Ovary (tissue), 9 donors: ENCODE results near the gene MYF6. TPM values are rescaled to one million over a fixed set of nuclear protein-coding genes. Genes with fewer than 3 reads are reported as not detected.

Source experiments
- DNase-seq, 5 donors: peaks; one replicate each; pipeline ENCODE4 v3.0.0-alpha.2; 2019 to 2020
- H3K27ac ChIP-seq, 2 donors: fragments of 200-600 bp; one replicate each; pipeline versions ENCODE4 v1.5.1 to v1.8.0; 2019 to 2022
- H3K27me3 ChIP-seq: fragments of 200-600 bp; one replicate; pipeline ENCODE4 v1.8.0; 2022
- H3K36me3 ChIP-seq: fragments of 200-600 bp; sonication (generic); one replicate; pipeline ENCODE4 v1.5.1; 2019
- H3K4me1 ChIP-seq: one replicate; pipeline ENCODE4 v1.8.1; 2013; ENCODE audit warnings: mild to moderate bottlenecking, moderate library complexity; ENCODE audit not compliant: insufficient read depth
- H3K4me3 ChIP-seq: fragments of 200-600 bp; sonication (generic); one replicate; pipeline ENCODE4 v1.5.1; 2017
- H3K9me3 ChIP-seq, 2 donors: fragments of 200-600 bp in 1 of 2; sonication (generic) in 1 of 2; one replicate each; pipeline versions ENCODE4 v1.5.1 to v1.8.1; 2013 to 2019; ENCODE audit warnings: mild to moderate bottlenecking in 1 of 2, moderate library complexity in 1 of 2
- EP300 ChIP-seq: sonication (generic); formaldehyde crosslinking; IDR thresholded peaks from one replicate; pipeline ENCODE4 v1.6.1; 2017; ENCODE audit warnings: antibody characterized with exemption
- POLR2A ChIP-seq: fragments of 450-650 bp; IDR thresholded peaks from one replicate; pipeline ENCODE4 v1.6.1; 2017; ENCODE audit warnings: antibody characterized with exemption, mild to moderate bottlenecking, moderate library complexity
- WGBS, 3 donors: extraction: QIAGEN DNeasy Blood & Tissue Kit in 1 of 3; methylation state at CpG; one replicate each; pipeline versions ENCODE4 v1.1.5 to v1.1.7; 2013 to 2017; 5-methylcytosine and 5-hydroxymethylcytosine counted together
- intact Hi-C, 4 donors: fragments of 100-400 bp; cut with DNase I; formaldehyde crosslinking; loops; one replicate each; pipeline versions ENCODE4 v1.11.0 to v1.15.1; 2022 to 2023
- polyA plus RNA-seq, 2 donors: library from polyadenylated mRNA; stranded (reverse); fragments of 200-250 nt in 1 of 2; fragments of 350-450 nt in 1 of 2; fragmentation: Illumina TruSeq in 1 of 2; extraction: RNeasy Lipid Tissue Mini Kit (QIAGEN cat#74804) in 1 of 2; gene quantifications; one replicate each; pipeline ENCODE4 v1.2.3, GENCODE V29; 2013 to 2014
- total RNA-seq, 7 donors: library from RNA; depleted of rRNA in 2 of 7; stranded (reverse); fragments of >200 nt in 2 of 7; fragmentation: NEBNext Ultra II Directional in 3 of 7; extraction: Animal tissue kit (Norgen Biotek cat#: 25700) in 3 of 7; gene quantifications; one replicate each; pipeline versions ENCODE4 v1.1.0 to v1.2.4, GENCODE V29; 2016 to 2023
- TF ChIP-seq, protein P1 (sequence below), 3 donors: fragments of 450-650 bp in 2 of 3; fragments of 200-600 bp in 1 of 3; IDR thresholded peaks; one replicate each; pipeline versions ENCODE4 v1.5.1 to v1.8.0; 2016 to 2022; ENCODE audit warnings: antibody characterized with exemption in 3 of 3, mild to moderate bottlenecking in 1 of 3
- donor health status: DM: no; HTN: no; CAD: no; lungs with moderate emphysema.
- donor health status: DM: no; HTN: no; CAD: no.
- donor health status: Bipolar disorder and iron deficiency.
- donor health status: DM: yes; HTN: yes; CAD: no.
- donor health status: DM: no; HTN: no; CAD: no.
- donor health status: DM: yes; HTN: yes; CAD: no.

Gene MYF6
- total and polyA plus RNA-seq, 9 donors, result not detected

GRCh38 chr12:80697270-80697887, 10.1 kb upstream of the MYF6 start:
- intact Hi-C loops, result no loop called here
- no peak for DNase-seq
- H3K27ac ChIP-seq, result no peak overlapping the region
- H3K4me1 ChIP-seq, result no peaks in the 10 kb centered on the region
- WGBS, 3 donors, result 74 to 82% (median 75%) methylated on average over 2 of the region's 2 CpGs
- H3K36me3 ChIP-seq, result no peaks in the 10 kb centered on the region
- TF ChIP-seq, protein P1, sequence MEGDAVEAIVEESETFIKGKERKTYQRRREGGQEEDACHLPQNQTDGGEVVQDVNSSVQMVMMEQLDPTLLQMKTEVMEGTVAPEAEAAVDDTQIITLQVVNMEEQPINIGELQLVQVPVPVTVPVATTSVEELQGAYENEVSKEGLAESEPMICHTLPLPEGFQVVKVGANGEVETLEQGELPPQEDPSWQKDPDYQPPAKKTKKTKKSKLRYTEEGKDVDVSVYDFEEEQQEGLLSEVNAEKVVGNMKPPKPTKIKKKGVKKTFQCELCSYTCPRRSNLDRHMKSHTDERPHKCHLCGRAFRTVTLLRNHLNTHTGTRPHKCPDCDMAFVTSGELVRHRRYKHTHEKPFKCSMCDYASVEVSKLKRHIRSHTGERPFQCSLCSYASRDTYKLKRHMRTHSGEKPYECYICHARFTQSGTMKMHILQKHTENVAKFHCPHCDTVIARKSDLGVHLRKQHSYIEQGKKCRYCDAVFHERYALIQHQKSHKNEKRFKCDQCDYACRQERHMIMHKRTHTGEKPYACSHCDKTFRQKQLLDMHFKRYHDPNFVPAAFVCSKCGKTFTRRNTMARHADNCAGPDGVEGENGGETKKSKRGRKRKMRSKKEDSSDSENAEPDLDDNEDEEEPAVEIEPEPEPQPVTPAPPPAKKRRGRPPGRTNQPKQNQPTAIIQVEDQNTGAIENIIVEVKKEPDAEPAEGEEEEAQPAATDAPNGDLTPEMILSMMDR (IDR thresholded peaks at IDR 0.05), result no peak
- no peak for TF ChIP-seq EP300
- TF ChIP-seq POLR2A, result no peak
- no peak overlapping the region for H3K4me3 ChIP-seq
- no peaks in the 10 kb centered on the region for H3K27me3 ChIP-seq
- H3K9me3 ChIP-seq, result no peaks in the 10 kb centered on the region

DNA sequence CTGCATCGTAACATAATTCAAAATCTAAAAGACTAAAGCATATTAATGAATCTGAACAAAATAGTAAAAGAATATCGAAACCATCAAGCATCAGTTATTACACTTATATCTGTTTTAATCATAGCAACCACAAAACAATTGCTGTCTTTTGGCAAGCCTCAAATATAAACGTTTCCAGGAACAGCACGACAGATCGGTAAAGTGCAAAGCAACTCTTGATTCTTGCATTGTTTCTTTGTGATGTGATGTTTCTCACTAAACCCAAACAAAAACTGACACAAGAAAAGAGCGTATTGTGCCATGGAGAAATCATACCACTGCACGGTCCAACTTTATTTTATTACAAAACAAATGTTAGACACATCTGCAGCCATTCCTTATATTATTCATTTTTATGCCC, 9.2 kb upstream of the MYF6 start:
- no peaks in the 10 kb centered on the region for H3K9me3 ChIP-seq
- DNase-seq, result no peak
- no peak overlapping the region for H3K27ac ChIP-seq
- H3K4me3 ChIP-seq, result no peak overlapping the region
- intact Hi-C loops, result no loop called here
- H3K4me1 ChIP-seq, result no peaks in the 10 kb centered on the region
- TF ChIP-seq EP300 (no peak), POLR2A (no peak)
- TF ChIP-seq, protein P1 (IDR thresholded peaks at IDR 0.05), result no peak
- no peaks in the 10 kb centered on the region for H3K27me3 ChIP-seq
- 69 to 79% (median 72%) methylated on average over 7 of the region's 7 CpGs for WGBS, 3 donors
- no peaks in the 10 kb centered on the region for H3K36me3 ChIP-seq

GRCh38 chr12:80698847-80699542, 8.4 kb upstream of the MYF6 start:
- Histone ChIP-seq H3K27ac (no peak overlapping the region), H3K9me3 (no peaks in the 10 kb centered on the region)
- WGBS, 3 donors, result 75 to 85% (median 82%) methylated on average over 7 of the region's 7 CpGs

DNA sequence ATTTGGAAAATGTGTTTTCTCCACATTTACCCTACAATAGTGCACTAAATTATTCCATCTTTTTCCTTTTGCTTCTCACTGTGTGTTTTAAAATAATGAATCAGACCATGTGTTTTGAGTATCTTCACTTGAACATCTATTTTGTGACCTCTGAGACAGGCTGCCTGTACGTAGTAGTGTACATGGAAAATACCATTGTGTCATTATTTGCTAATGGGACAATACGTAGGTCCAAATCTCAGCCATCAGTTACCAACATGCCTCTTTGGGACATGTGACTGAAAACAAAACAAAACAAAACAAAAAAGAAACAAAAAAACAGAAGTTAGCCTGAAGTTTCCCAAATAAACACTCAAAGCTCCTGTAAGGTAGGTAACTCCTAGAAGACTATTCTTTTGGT, 7.1 kb upstream of the MYF6 start:
- H3K4me3 ChIP-seq, result no peak overlapping the region
- H3K9me3 ChIP-seq, result no peaks in the 10 kb centered on the region
- H3K4me1 ChIP-seq, result no peaks in the 10 kb centered on the region
- 86 to 91% (median 89%) methylated on average over 2 of the region's 2 CpGs for WGBS, 3 donors
- H3K36me3 ChIP-seq, result no peaks in the 10 kb centered on the region
- no peak overlapping the region for H3K27ac ChIP-seq
- no peaks in the 10 kb centered on the region for H3K27me3 ChIP-seq
- intact Hi-C loops, result no loop called here
- TF ChIP-seq, protein P1 (IDR thresholded peaks at IDR 0.05), result no peak
- TF ChIP-seq POLR2A, result no peak
- no peak for TF ChIP-seq EP300
- no peak for DNase-seq

More at GRCh38 chr12:80698847-80699542, 8.4 kb upstream of the MYF6 start:
- Histone ChIP-seq H3K27me3 (no peaks in the 10 kb centered on the region), H3K36me3 (no peaks in the 10 kb centered on the region), H3K4me1 (no peaks in the 10 kb centered on the region), H3K4me3 (no peak overlapping the region)
- intact Hi-C loops, result no loop called here
- DNase-seq, result no peak
- TF ChIP-seq POLR2A, result no peak
- no peak for TF ChIP-seq EP300
- TF ChIP-seq, protein P1 (IDR thresholded peaks at IDR 0.05), result no peak
